Measurements from ENCODE around the gene FOXQ1.

The FOXQ1 gene

GRCh38 chr6:1363298-1363697 lies 51.4 kb downstream of the FOXQ1 start:
- 90 to 95% methylated on average over 2 of the region's 4 CpGs for WGBS, 2 experiments (ENCODE audit: insufficient coverage in 2 of 2)
- no peaks in the 10 kb centered on the region for H3K9me3 ChIP-seq (ENCODE audit: control insufficient read depth, low read length)

GRCh38 chr6:1363729-1364572 lies 52.1 kb downstream of the FOXQ1 start:
- H3K4me1 ChIP-seq (ENCODE audit: control insufficient read depth, insufficient read depth, low read length, poor library complexity, severe bottlenecking), result no peaks in the 10 kb centered on the region
- no peak overlapping the region for H3K4me3 ChIP-seq (ENCODE audit: extremely low read depth, insufficient read depth, low read length, poor library complexity, severe bottlenecking)
- no peak overlapping the region for H3K27ac ChIP-seq (ENCODE audit: low read depth, low read length, severe bottlenecking)
- 77 to 94% methylated on average over 10 to 12 of the region's 16 CpGs for whole genome bisulfite sequencing, 2 experiments (ENCODE audit: insufficient coverage in 2 of 2)
- H3K36me3 ChIP-seq (ENCODE audit: control insufficient read depth, insufficient read depth, low read length), result no peaks in the 10 kb centered on the region
- peaks cover under 1% of the 10 kb centered on the region for H3K9me3 ChIP-seq (ENCODE audit: control insufficient read depth, low read length)

More at GRCh38 chr6:1363298-1363697, 51.4 kb downstream of the FOXQ1 start:
- Histone ChIP-seq H3K27ac (ENCODE audit: low read depth, low read length, severe bottlenecking) (no peak overlapping the region), H3K4me3 (ENCODE audit: extremely low read depth, insufficient read depth, low read length, poor library complexity, severe bottlenecking) (no peak overlapping the region), H3K4me1 (ENCODE audit: control insufficient read depth, insufficient read depth, low read length, poor library complexity, severe bottlenecking) (no peaks in the 10 kb centered on the region), H3K36me3 (ENCODE audit: control insufficient read depth, insufficient read depth, low read length) (no peaks in the 10 kb centered on the region)
